ENCODE results near the gene ERICH4.
"Not testable (repeated sequence)": the region's sequence is repeated elsewhere in the genome, so short reads cannot be mapped to it uniquely, and the experiment has no call there.

Gene ERICH4

GRCh38 chr19:41478875-41479756 is 36.2 kb downstream of the ERICH4 start:
- no peak for DNase-seq

- DNase-seq: no peak
Observed at GRCh38 chr19:41479757-41480191, 36.8 kb downstream of the ERICH4 start.

- DNase-seq: no peak
Observed at GRCh38 chr19:41480336-41480735, 37.4 kb downstream of the ERICH4 start.

GRCh38 chr19:41484822-41485221 is 41.9 kb downstream of the ERICH4 start:
- DNase-seq: no peak

- not testable (repeated sequence) for DNase-seq
Observed at GRCh38 chr19:41486953-41487352, 44.0 kb downstream of the ERICH4 start.

- no peak for DNase-seq
Observed at GRCh38 chr19:41492843-41493242, 49.9 kb downstream of the ERICH4 start.

Measured in activated effector memory CD4-positive, alpha-beta T cell treated with anti-CD3 and anti-CD28 coated beads, Interleukin-2, amount 50 U/mL, for 16 hours (primary cell).